Prostate gland (tissue), 2 donors: ENCODE data around the gene NAIF1. TPM values are rescaled to one million over a fixed set of nuclear protein-coding genes. Genes with fewer than 3 reads are reported as not detected.
"Not testable (repeated sequence)": the region's sequence is repeated elsewhere in the genome, so short reads cannot be mapped to it uniquely, and the experiment has no call there.

ENCODE experiments used
- DNase-seq: peaks from one replicate; pipeline ENCODE4 v3.0.0-alpha.2; 2019; ENCODE audit warnings: low spot score
- H3K27ac ChIP-seq, 2 donors: fragments of 200-600 bp; sonication (generic); 2 replicates each; pipeline ENCODE4 v1.5.1; 2017 to 2019
- H3K27me3 ChIP-seq: fragments of 200-600 bp; sonication (generic); replicated peaks from 2 replicates; pipeline ENCODE4 v1.5.1; 2019; ENCODE audit not compliant: insufficient read depth
- H3K36me3 ChIP-seq, 2 donors: fragments of 200-600 bp; sonication (generic); 1 replicate in 1 of 2; 2 replicates in 1 of 2; pipeline versions ENCODE4 v1.5.1 to v1.8.1; 2017 to 2019
- H3K4me1 ChIP-seq: fragments of 200-600 bp; sonication (generic); replicated peaks from 2 replicates; pipeline ENCODE4 v1.5.1; 2019
- H3K4me3 ChIP-seq, 2 donors: fragments of 200-600 bp; sonication (generic); 2 replicates each; pipeline ENCODE4 v1.5.1; 2017 to 2019
- H3K9me3 ChIP-seq: fragments of 200-600 bp; sonication (generic); 2 replicates; pipeline ENCODE4 v1.5.1; 2017
- POLR2A ChIP-seq: fragments of 450-650 bp; IDR thresholded peaks from one replicate; pipeline ENCODE4 v1.6.1; 2016; ENCODE audit warnings: antibody characterized with exemption, mild to moderate bottlenecking
- POLR2AphosphoS5 ChIP-seq: sonication (generic); formaldehyde crosslinking; IDR thresholded peaks from one replicate; pipeline ENCODE4 v1.6.1; 2017; ENCODE audit warnings: antibody characterized with exemption
- WGBS: methylation state at CpG from one replicate; pipeline ENCODE4 v1.1.5; 2018; 5-methylcytosine and 5-hydroxymethylcytosine counted together
- intact Hi-C: fragments of 100-400 bp; cut with DNase I; formaldehyde crosslinking; loops from one replicate; pipeline ENCODE4 v1.14.2; 2022
- total RNA-seq, 2 donors: library from RNA; depleted of rRNA; stranded (reverse); fragments of >200 nt; gene quantifications; one replicate each; pipeline ENCODE4 v1.1.0, GENCODE V29; 2016
- TF ChIP-seq, protein P1 (sequence below), 4 experiments: fragments of 200-600 bp in 2 of 4; fragments of 450-650 bp in 2 of 4; sonication (generic) in 2 of 4; IDR thresholded peaks; 1 replicate in 3 of 4; 2 replicates in 1 of 4; pipeline ENCODE4 v1.5.1; 2016 to 2019; ENCODE audit warnings: antibody characterized with exemption in 4 of 4, mild to moderate bottlenecking in 2 of 4, moderate library complexity in 2 of 4

Gene NAIF1
- total RNA-seq, 2 donors from 2014 or later, result 12.3 to 12.6 TPM

DNA sequence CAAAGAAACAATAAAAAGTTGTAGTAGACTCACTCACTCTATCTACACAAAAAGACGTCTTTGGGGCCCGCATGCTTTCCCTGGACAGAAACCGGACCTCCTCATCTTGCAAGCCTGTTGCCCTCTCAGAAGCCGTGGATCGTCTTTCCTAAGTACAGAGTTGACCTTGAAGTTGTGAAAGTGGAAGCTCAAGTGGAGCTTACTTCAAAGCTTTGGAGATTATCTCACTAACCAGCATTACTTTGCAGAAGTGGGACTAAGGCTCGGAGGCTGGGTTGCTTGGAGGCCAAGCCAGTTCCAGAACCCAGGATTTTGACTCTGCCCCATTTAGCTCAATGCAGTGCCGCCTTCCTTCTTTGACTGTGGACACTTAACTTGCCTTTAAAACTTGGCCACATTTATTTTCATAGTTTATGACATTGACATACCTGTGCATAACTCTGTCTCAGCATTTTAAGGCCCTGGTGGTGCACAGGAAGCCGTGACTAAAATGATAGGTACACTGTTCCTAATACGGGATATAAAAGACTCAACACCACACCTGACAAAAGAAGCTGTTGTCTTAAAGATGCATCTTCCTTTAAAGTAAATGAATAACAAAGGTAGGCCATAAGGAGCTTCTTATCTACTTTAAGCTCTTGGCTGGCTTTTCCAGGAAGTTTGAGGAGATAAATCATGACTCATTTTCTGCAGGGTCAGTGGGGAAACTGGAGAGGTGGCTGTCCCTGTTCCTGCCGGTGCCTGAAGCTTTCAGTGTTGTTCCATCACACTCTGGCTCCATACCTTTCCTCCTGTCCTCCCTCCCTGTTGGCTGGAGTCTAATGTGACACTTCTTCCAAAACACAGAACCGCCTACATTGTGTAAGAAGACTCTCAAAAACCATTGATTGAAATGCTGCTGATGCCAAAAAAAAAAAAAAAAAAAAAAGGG, 11.6 kb upstream of the NAIF1 start:
- Histone ChIP-seq H3K4me1 (peaks cover 28% of the 10 kb centered on the region), H3K9me3 (no peaks in the 10 kb centered on the region), H3K27ac (peak overlapping the region; percentile 53 to 65), H3K4me3 (no peak overlapping the region), H3K36me3 (no peaks in the 10 kb centered on the region), H3K27me3 (no peaks in the 10 kb centered on the region)
- intact Hi-C loops, result no loop called here
- 44% methylated on average over 11 of the region's 11 CpGs for WGBS
- TF ChIP-seq POLR2A (no peak), POLR2AphosphoS5 (peak; percentile 80)
- TF ChIP-seq, protein P1, sequence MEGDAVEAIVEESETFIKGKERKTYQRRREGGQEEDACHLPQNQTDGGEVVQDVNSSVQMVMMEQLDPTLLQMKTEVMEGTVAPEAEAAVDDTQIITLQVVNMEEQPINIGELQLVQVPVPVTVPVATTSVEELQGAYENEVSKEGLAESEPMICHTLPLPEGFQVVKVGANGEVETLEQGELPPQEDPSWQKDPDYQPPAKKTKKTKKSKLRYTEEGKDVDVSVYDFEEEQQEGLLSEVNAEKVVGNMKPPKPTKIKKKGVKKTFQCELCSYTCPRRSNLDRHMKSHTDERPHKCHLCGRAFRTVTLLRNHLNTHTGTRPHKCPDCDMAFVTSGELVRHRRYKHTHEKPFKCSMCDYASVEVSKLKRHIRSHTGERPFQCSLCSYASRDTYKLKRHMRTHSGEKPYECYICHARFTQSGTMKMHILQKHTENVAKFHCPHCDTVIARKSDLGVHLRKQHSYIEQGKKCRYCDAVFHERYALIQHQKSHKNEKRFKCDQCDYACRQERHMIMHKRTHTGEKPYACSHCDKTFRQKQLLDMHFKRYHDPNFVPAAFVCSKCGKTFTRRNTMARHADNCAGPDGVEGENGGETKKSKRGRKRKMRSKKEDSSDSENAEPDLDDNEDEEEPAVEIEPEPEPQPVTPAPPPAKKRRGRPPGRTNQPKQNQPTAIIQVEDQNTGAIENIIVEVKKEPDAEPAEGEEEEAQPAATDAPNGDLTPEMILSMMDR (IDR thresholded peaks at IDR 0.05), result peak in 1 of 4 experiments; percentile 20
- peak; percentile 76 for DNase-seq

- H3K4me1 ChIP-seq, result peaks cover 30% of the 10 kb centered on the region
- 90% methylated on average over 7 of the region's 7 CpGs for WGBS
Observed at GRCh38 chr9:128077847-128078503, 10.9 kb upstream of the NAIF1 start.

GRCh38 chr9:128073253-128073886, 6.2 kb upstream of the NAIF1 start:
- Histone ChIP-seq H3K27ac (peak overlapping the region; percentile 91 to 94), H3K4me3 (no peak overlapping the region), H3K9me3 (no peaks in the 10 kb centered on the region), H3K36me3 (no peaks in the 10 kb centered on the region), H3K27me3 (no peaks in the 10 kb centered on the region), H3K4me1 (peaks cover 26% of the 10 kb centered on the region)
- WGBS, result 61% methylated on average over 7 of the region's 7 CpGs
- TF ChIP-seq POLR2A, result no peak
- TF ChIP-seq, protein P1 (IDR thresholded peaks at IDR 0.05), result no peak
- no peak for TF ChIP-seq POLR2AphosphoS5
- intact Hi-C loops, result no loop called here
- no peak for DNase-seq

More at GRCh38 chr9:128077847-128078503, 10.9 kb upstream of the NAIF1 start:
- Histone ChIP-seq H3K27me3 (no peaks in the 10 kb centered on the region), H3K27ac (peak overlapping the region; percentile 53 to 65), H3K36me3 (no peaks in the 10 kb centered on the region), H3K9me3 (no peaks in the 10 kb centered on the region), H3K4me3 (no peak overlapping the region)
- intact Hi-C loops, result no loop called here
- TF ChIP-seq POLR2A (no peak), POLR2AphosphoS5 (no peak)
- TF ChIP-seq, protein P1 (IDR thresholded peaks at IDR 0.05), result no peak
- no peak for DNase-seq

DNA sequence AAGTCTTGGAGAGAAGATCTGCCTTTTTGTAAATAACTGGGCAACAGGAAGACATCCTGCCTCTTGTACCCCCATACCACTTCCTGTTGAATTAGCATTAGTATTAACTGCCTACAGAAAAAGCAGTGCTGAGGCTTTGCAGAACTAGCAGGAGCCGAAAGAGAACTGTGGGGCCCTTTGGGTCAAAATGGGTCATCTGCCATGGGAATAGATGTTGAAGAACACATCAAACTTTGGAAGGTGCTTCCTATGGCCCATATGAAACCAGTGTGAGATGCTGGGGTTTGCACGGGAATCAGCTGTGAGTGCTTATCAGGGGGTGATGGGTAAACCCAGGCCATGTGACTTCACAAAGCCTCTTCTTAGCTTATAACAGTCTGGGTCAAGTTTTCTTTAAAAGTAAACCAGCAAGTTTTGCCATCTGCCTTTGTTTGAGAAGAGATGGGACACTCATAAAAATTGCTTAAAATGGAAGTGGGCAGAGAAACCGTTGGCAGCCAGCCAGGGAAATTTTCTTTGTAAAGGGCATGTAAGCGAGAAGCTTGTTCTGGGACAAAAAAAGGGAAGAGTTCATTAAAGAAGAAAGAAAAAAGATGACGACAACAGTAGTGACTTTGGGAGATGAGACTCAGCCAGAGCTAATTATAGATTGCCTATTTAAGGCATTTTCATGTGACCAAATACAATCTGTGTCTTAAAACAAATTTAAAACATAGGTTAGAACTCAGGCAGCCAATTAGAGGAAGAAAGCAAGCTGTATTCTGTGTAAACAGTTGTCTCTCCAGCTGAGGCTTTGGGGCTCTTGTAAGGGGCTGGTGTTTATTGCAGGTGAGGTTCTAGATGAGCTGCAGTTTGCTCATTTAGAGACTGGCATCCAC, 5.3 kb upstream of the NAIF1 start:
- DNase-seq, result peak; percentile 96
- peaks cover 18% of the 10 kb centered on the region for H3K4me1 ChIP-seq
- no peak overlapping the region for H3K4me3 ChIP-seq

GRCh38 chr9:128071475-128071874, 4.4 kb upstream of the NAIF1 start:
- intact Hi-C loops, DNase-seq: not testable (repeated sequence)
- H3K4me1 ChIP-seq, result peaks cover 22% of the 10 kb centered on the region

More for the DNA sequence above, 5.3 kb upstream of the NAIF1 start:
- H3K9me3 ChIP-seq, result no peaks in the 10 kb centered on the region
- no peaks in the 10 kb centered on the region for H3K27me3 ChIP-seq
- 3% methylated on average over 5 of the region's 5 CpGs for WGBS
- no peaks in the 10 kb centered on the region for H3K36me3 ChIP-seq
- TF ChIP-seq POLR2AphosphoS5 (peak; percentile 91), POLR2A (no peak)
- peak overlapping the region; percentile 91 to 94 for H3K27ac ChIP-seq
- intact Hi-C loops, result no loop called here

More at GRCh38 chr9:128071475-128071874, 4.4 kb upstream of the NAIF1 start:
- not testable (repeated sequence) for H3K9me3 ChIP-seq, H3K27me3 ChIP-seq, H3K4me3 ChIP-seq, H3K36me3 ChIP-seq
- H3K27ac ChIP-seq, result peak overlapping the region; percentile 91 to 94
- WGBS, result 85% methylated on average over 12 of the region's 12 CpGs
